Measurements from ENCODE around the gene NKAIN2. TPM values are rescaled to one million over a fixed set of nuclear protein-coding genes. Genes with fewer than 3 reads are reported as not detected.

Gene NKAIN2
- polyA plus RNA-seq, 1 of the 3 experiments (the other 2 are of a cell fraction), result not detected

DNA sequence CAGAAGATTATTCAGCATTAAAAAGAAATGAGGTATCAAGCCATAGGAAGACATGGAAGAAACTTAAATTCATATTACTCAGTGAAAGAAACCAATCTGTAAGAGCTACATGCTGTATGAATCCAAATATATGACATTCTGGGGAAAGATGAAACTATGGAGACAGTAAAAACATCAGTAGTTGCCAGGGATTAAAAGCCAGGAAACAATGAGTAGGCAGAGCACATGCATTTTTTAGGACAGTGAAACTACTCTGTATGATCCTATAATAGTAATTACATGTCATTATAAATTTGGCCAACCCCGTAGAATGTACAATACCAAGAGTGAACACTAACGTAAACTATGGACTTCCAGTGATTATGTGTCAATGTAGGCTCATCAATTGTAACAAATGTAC is 1065.8 kb downstream of the NKAIN2 start:
- Histone ChIP-seq H3F3A (replicated peaks; ENCODE audit: insufficient read depth) (no peaks in the 10 kb centered on the region), H3K36me3 (replicated peaks in 1 of 2; ENCODE audit: control insufficient read depth in 1 of 2, insufficient read depth in 2 of 2, low read length in 1 of 2) (no peaks in the 10 kb centered on the region), H3K9me3 (no peaks in the 10 kb centered on the region), H2AFZ (ENCODE audit: low read depth) (no peak overlapping the region), H3K4me1 (ENCODE audit: control insufficient read depth in 1 of 2, insufficient read depth in 2 of 2, low read depth in 1 of 2, low read length in 1 of 2) (no peaks in the 10 kb centered on the region), H3K4me3 (ENCODE audit: low read depth in 2 of 2, low read length in 1 of 2) (no peak overlapping the region), H3K27ac (ENCODE audit: low read depth in 2 of 2, low read length in 1 of 2) (no peak overlapping the region), H3K9me2 (no peaks in the 10 kb centered on the region), H3K79me2 (ENCODE audit: insufficient read depth) (no peaks in the 10 kb centered on the region), H3K4me2 (no peak overlapping the region), H3K27me3 (ENCODE audit: insufficient read depth) (no peaks in the 10 kb centered on the region; the same call in 1 of the 2 replicates), H3K9ac (no peak overlapping the region), H4K20me1 (ENCODE audit: insufficient read depth) (no peaks in the 10 kb centered on the region)
- no peak for DNase-seq
- 8% methylated on average over 2 of the region's 2 CpGs for WGBS (ENCODE audit: low lambda C conversion rate)
- no peak for TF ChIP-seq ELF1 (IDR thresholded peaks at IDR 0.05)
- no peak for TF ChIP-seq FOXJ3 (CRISPR knock-in tag; IDR thresholded peaks at IDR 0.05)
- TF ChIP-seq CHD2 (IDR thresholded peaks at IDR 0.05; ENCODE audit: low read length, partially characterized antibody), result no peak
- TF ChIP-seq, protein P1, sequence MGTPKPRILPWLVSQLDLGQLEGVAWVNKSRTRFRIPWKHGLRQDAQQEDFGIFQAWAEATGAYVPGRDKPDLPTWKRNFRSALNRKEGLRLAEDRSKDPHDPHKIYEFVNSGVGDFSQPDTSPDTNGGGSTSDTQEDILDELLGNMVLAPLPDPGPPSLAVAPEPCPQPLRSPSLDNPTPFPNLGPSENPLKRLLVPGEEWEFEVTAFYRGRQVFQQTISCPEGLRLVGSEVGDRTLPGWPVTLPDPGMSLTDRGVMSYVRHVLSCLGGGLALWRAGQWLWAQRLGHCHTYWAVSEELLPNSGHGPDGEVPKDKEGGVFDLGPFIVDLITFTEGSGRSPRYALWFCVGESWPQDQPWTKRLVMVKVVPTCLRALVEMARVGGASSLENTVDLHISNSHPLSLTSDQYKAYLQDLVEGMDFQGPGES (IDR thresholded peaks at IDR 0.05; ENCODE audit: low read depth, low read length), result no peak
- no peak for TF ChIP-seq FOSL2 (IDR thresholded peaks at IDR 0.05; ENCODE audit: borderline replicate concordance, low read depth)
- TF ChIP-seq EP300 (IDR thresholded peaks at IDR 0.05; ENCODE audit: borderline replicate concordance in 1 of 2, low read depth in 1 of 2, low read length in 1 of 2), result no peak
- no peak for TF ChIP-seq GATA2 (CRISPR knock-in tag; IDR thresholded peaks at IDR 0.05)
- TF ChIP-seq MXI1 (IDR thresholded peaks at IDR 0.05; ENCODE audit: low read depth, low read length), result no peak
- TF ChIP-seq, protein P2, sequence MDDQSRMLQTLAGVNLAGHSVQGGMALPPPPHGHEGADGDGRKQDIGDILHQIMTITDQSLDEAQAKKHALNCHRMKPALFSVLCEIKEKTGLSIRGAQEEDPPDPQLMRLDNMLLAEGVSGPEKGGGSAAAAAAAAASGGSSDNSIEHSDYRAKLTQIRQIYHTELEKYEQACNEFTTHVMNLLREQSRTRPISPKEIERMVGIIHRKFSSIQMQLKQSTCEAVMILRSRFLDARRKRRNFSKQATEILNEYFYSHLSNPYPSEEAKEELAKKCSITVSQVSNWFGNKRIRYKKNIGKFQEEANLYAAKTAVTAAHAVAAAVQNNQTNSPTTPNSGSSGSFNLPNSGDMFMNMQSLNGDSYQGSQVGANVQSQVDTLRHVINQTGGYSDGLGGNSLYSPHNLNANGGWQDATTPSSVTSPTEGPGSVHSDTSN (IDR thresholded peaks at IDR 0.05), result no peak
- TF ChIP-seq TAF1 (IDR thresholded peaks at IDR 0.05; ENCODE audit: borderline replicate concordance, low read depth, low read length), result no peak
- TF ChIP-seq MEF2A (IDR thresholded peaks at IDR 0.05; ENCODE audit: borderline replicate concordance, low read depth), result no peak
- no peak for TF ChIP-seq RCOR1 (IDR thresholded peaks at IDR 0.05; ENCODE audit: low read length)
- TF ChIP-seq, protein P3, sequence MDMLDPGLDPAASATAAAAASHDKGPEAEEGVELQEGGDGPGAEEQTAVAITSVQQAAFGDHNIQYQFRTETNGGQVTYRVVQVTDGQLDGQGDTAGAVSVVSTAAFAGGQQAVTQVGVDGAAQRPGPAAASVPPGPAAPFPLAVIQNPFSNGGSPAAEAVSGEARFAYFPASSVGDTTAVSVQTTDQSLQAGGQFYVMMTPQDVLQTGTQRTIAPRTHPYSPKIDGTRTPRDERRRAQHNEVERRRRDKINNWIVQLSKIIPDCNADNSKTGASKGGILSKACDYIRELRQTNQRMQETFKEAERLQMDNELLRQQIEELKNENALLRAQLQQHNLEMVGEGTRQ (IDR thresholded peaks at IDR 0.05; ENCODE audit: borderline replicate concordance, low read depth, low read length), result no peak
- TF ChIP-seq FOXM1 (IDR thresholded peaks at IDR 0.05; ENCODE audit: low read depth), result no peak
- TF ChIP-seq, protein P4, sequence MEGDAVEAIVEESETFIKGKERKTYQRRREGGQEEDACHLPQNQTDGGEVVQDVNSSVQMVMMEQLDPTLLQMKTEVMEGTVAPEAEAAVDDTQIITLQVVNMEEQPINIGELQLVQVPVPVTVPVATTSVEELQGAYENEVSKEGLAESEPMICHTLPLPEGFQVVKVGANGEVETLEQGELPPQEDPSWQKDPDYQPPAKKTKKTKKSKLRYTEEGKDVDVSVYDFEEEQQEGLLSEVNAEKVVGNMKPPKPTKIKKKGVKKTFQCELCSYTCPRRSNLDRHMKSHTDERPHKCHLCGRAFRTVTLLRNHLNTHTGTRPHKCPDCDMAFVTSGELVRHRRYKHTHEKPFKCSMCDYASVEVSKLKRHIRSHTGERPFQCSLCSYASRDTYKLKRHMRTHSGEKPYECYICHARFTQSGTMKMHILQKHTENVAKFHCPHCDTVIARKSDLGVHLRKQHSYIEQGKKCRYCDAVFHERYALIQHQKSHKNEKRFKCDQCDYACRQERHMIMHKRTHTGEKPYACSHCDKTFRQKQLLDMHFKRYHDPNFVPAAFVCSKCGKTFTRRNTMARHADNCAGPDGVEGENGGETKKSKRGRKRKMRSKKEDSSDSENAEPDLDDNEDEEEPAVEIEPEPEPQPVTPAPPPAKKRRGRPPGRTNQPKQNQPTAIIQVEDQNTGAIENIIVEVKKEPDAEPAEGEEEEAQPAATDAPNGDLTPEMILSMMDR (IDR thresholded peaks at IDR 0.05), result no peak
- TF ChIP-seq JUND (IDR thresholded peaks at IDR 0.05), result no peak
- no peak for TF ChIP-seq NRF1 (IDR thresholded peaks at IDR 0.05; ENCODE audit: low read depth, low read length)
- TF ChIP-seq, protein P5, sequence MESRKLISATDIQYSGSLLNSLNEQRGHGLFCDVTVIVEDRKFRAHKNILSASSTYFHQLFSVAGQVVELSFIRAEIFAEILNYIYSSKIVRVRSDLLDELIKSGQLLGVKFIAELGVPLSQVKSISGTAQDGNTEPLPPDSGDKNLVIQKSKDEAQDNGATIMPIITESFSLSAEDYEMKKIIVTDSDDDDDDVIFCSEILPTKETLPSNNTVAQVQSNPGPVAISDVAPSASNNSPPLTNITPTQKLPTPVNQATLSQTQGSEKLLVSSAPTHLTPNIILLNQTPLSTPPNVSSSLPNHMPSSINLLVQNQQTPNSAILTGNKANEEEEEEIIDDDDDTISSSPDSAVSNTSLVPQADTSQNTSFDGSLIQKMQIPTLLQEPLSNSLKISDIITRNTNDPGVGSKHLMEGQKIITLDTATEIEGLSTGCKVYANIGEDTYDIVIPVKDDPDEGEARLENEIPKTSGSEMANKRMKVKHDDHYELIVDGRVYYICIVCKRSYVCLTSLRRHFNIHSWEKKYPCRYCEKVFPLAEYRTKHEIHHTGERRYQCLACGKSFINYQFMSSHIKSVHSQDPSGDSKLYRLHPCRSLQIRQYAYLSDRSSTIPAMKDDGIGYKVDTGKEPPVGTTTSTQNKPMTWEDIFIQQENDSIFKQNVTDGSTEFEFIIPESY (IDR thresholded peaks at IDR 0.05; ENCODE audit: borderline replicate concordance, low read depth), result no peak
- no peak for TF ChIP-seq SMC3 (IDR thresholded peaks at IDR 0.05; ENCODE audit: low read depth, low read length)
- no peak for TF ChIP-seq GABPA (IDR thresholded peaks at IDR 0.05; ENCODE audit: low read depth)
- POLR2A ChIA-PET, result no interaction called here
- CTCF ChIA-PET, result interaction anchor here (1.0 kb wide), 1 partner anchor 243 kb away, joined by 3 read pairs; no protein-coding TSS in a partner anchor

Data from SK-N-SH (cell line).